K562 (cell line): Measurements from ENCODE around the gene TTLL10. TPM values are rescaled to one million over a fixed set of nuclear protein-coding genes. Genes with fewer than 3 reads are reported as not detected.
A peak's percentile ranks its signal among the peaks of the same experiment; 100 is the strongest.

Experiments used
- CTCF ChIP-seq, 3 experiments: IDR thresholded peaks in 2 of 3; conservative IDR thresholded peaks in 1 of 3; 2 replicates each; pipeline ENCODE4 v1.5.1; 2011 to 2012; ENCODE audit warnings: low read length in 3 of 3, mild to moderate bottlenecking in 3 of 3, control low read depth in 2 of 3, improper control_type of control experiment in 1 of 3, inconsistent platforms in 1 of 3, low read depth in 1 of 3, mixed read lengths in 1 of 3, moderate library complexity in 1 of 3; ENCODE audit not compliant: insufficient read depth in 2 of 3
- E2F3 ChIP-seq: fragments of 250-450 bp; sonication (Bioruptor Pico); IDR thresholded peaks from 2 replicates; pipeline ENCODE4 v1.4.0; 2020; ENCODE audit warnings: mild to moderate bottlenecking
- GABPB1 ChIP-seq: sonication (generic); formaldehyde crosslinking; IDR thresholded peaks from 2 replicates; pipeline ENCODE4 v1.8.0; 2022; ENCODE audit warnings: mild to moderate bottlenecking, missing genetic modification reagents
- HMBOX1 ChIP-seq: sonication (generic); IDR thresholded peaks from 2 replicates; pipeline ENCODE4 v1.6.1; 2016
- ID3 ChIP-seq, 2 experiments: fragments of 250-450 bp in 1 of 2; fragments of 450-650 bp in 1 of 2; sonication (Bioruptor Pico) in 1 of 2; IDR thresholded peaks; 2 replicates each; pipeline versions ENCODE4 v1.6.1 to v1.8.0; 2016 to 2021; ENCODE audit warnings: mild to moderate bottlenecking in 2 of 2, moderate library complexity in 2 of 2, missing compliant biosample characterization in 1 of 2, missing genetic modification characterization in 1 of 2
- RHOXF2B ChIP-seq: fragments of 250-450 bp; sonication (Bioruptor Pico); conservative IDR thresholded peaks from 2 replicates; pipeline ENCODE4 v1.5.1; 2021
- ZNF583 ChIP-seq: fragments of 250-450 bp; sonication (Bioruptor Pico); IDR thresholded peaks from 2 replicates; pipeline ENCODE4 v1.4.0; 2020
- ZNF639 ChIP-seq, 2 experiments: fragments of 200-800 bp in 1 of 2; sonication (Bioruptor generic) in 1 of 2; sonication (generic) in 1 of 2; formaldehyde crosslinking in 1 of 2; IDR thresholded peaks in 1 of 2; conservative IDR thresholded peaks in 1 of 2; 2 replicates each; pipeline versions ENCODE4 v1.5.0 to v1.6.1; 2016 to 2020; ENCODE audit warnings: missing compliant biosample characterization in 1 of 2, missing genetic modification characterization in 1 of 2, missing genetic modification reagents in 1 of 2
- polyA plus RNA-seq, 8 experiments: library from polyadenylated mRNA; depleted of rRNA in 4 of 8; stranded (reverse) in 5 of 8; unstranded in 3 of 8; fragments of >200 nt; fragmentation: Nextera tagmentation in 2 of 8; fragmentation: Illumina TruSeq in 1 of 8; extraction: Ambion mirVana in 2 of 8; extraction: Trizol in 1 of 8; gene quantifications; 2 replicates each; pipeline versions ENCODE4 v1.2.1 to v1.2.3, GENCODE V29; 2011 to 2014; ENCODE audit warnings: inconsistent platforms in 1 of 8, missing spikeins in 1 of 8
- total RNA-seq, 7 experiments: library from RNA; depleted of rRNA in 6 of 7; stranded (reverse); fragments of >200 nt in 6 of 7; fragmentation: Illumina TruSeq in 2 of 7; extraction: Trizol in 2 of 7; gene quantifications; 2 replicates each; pipeline versions ENCODE4 v1.2.1 to v1.2.3, GENCODE V29; 2011 to 2021; ENCODE audit warnings: low replicate concordance in 1 of 7

The TTLL10 gene
- total and polyA plus RNA-seq, 9 of the 15 experiments (the other 6 are each of a cell fraction or from before 2014, with no cell fraction given) = not detected

GRCh38 chr1:1245178-1245816 lies 71.6 kb downstream of the TTLL10 start (continued):
- TF ChIP-seq E2F3 (CRISPR knock-in tag) (no peak), ID3 (CRISPR knock-in tag; IDR thresholded peaks at IDR 0.05) (no peak), ID3 (tag; IDR thresholded peaks at IDR 0.05) (no peak), CTCF (IDR thresholded peaks at IDR 0.05 in 2 of 3, conservative IDR thresholded peaks at IDR 0.05 in 1 of 3; ENCODE audit: insufficient read depth in 2 of 3, low read depth in 1 of 3, low read length in 3 of 3) (0 out of 6 replicates have a peak, but pooled peaks of 1 of the 3 experiments have one; percentile 4), GABPB1 (no peak), HMBOX1 (no peak), ZNF583 (no peak), RHOXF2B (CRISPR knock-in tag) (no peak), ZNF639 (CRISPR knock-in tag; conservative IDR thresholded peaks at IDR 0.05 in 1 of 2, IDR thresholded peaks at IDR 0.05 in 1 of 2) (0 out of 4 replicates have a peak, but pooled peaks of 1 of the 2 experiments have one; percentile 5)
